GM19468 (cell line): ENCODE results near the gene TRAPPC14.
"Not testable (repeated sequence)": the region's sequence is repeated elsewhere in the genome, so short reads cannot be mapped to it uniquely, and the experiment has no call there.

Source experiments
- ATAC-seq: cut with Tn5 transposase; IDR thresholded peaks from one replicate; pipeline ENCODE4 v1.9.1; 2021; ENCODE audit warnings: mild to moderate bottlenecking, moderate library complexity, moderate number of reproducible peaks; ENCODE audit not compliant: unreplicated experiment; ENCODE audit errors: extremely low read depth

TRAPPC14 gene

DNA sequence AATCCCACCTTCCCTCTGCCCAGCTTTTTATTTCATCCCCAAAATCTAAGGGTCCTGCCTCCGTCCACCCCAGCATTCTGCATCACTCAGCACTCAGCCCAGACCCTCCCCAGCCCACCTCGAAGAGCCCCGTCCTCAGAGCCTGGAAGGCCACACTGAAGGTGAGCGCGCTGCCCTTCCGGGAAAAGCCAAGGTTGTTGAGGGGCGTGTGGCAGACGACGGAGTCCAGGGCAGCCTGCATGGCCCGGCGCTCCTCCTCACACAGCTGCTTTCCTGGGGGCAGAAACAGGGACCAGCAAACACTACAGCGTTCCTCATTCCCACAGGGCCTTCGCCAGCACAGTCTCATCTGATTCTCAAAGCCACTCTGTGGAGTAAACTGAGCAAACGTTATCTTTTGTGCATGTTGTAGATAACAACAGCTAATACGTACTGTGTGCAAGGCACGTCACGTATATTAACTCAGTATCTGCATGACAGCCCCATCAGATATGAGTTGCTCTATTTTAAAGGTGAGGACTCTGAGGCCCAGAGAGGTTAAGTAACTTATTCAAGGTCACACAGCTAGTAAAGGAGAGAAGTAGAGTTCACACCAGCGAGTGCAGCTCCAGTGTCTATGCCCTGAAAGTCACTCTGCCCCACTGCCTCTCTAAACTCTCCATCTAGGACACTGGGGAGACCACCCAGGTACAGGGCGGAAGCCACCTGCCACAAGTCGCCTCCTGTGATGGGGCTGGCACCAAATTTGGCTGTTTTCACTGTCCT is 2.8 kb downstream of the TRAPPC14 start:
- ATAC-seq: no peak

DNA sequence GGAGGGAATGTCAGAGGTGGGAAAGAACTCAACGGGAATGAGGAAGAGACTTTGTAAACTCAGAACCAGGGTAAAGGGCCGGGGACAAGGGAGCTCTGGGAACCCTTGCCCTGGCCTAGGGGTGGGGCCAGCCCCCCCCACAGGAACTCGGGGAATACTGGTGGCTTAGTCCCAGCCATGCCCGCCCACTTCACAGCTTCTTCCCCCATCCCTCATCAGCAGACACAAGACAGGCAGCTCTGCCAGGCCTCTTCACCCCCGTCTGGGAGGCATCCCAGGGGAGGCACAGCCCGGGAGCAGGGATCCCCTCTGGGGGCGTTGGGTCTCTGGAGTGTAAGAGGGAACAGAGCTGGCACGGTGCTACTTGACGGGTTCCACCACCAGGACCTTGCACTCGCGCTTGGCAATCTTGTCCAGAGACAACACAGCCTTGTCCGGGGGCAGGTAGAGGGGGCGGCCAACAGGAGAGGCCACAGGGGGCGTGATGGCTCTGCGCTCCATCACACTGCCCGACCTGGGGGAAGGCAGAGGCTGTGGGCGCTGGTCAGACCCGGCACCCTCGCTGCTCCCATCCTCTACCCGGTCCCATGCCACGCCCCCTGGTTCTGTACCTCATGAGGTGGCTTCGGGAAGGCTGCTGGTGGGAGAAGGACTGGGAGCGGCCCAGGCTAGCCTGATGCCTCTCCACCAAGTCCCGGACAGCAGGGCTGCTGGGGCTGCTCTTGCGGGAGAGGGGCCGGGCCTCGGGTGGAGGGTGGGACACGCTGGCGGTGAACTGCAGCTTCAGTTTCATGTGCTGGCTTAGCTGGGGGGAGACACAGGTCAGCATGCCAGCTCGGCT is 3.7 kb downstream of the TRAPPC14 start:
- no peak for ATAC-seq

DNA sequence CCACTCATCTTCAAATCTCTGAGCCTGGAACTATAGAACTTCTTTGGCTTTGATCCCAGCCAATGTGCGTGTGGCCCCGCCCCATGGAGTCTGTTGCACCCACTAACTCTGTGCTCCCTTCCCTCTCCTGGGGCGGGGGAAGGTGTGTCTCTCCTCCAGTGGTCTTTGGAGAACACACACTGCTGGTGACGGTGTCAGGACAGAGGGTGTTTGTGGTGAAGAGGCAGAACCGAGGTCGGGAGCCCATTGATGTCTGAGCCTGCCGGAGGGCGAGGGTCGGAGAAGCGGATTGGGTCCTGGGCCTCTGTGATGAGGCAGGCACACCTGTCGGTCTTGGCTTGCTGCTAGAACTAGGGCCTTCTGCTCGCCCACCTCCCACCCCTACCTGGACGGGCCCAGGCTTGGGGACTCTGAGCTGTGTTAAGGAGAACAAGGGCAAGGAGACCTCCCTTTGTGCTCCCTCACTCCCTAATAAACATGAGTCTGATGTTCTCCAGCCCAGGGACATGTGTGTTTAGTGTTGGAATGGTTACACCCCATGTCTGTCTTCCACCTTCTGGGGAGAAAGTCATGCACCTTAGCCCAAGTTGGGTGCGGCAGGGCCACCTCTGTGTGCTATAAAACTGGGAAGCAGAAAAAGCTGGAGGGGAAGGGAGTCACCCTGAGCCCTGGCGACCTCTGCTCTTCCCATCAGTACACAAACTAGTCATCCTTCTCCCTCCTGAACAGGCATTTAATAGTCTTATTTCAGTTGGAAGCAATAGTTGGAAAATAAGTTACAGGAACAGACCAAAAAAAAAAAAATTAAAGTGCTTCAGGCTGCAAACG is 4.6 kb downstream of the TRAPPC14 start:
- no peak for ATAC-seq

DNA sequence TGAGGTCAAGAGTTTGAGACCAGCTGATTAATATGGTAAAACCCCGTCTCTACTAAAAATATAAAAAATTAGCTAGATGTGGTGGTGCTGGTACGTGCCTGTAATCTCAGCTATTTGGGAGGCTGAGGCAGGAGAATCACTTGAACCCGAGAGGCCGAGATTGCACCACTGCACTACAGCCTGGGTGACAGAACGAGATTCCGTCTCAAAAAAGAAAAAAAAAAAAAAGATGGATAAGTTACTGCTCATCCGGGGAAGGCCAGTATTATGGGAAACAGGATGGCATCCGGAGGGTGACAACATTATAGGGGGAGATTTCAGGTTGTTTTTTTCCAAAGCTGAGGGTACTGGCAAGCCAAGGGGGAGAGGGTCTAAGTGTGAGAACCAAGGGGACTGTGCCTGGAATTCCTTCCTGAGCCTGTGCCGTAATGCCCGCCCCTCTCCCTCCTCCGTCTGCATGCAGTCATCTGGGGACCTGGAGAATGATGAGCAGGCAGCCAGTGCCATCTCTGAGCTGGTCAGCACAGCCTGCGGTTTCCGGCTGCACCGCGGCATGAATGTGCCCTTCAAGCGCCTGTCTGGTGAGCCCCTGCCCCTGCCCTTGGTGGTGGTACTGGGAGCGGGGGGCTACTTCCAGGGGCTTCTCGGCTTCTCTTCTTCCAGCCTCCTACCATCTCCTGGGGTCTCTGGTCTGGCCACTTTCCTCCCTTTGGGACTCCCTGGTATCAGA is 5.4 kb downstream of the TRAPPC14 start:
- ATAC-seq: no peak

DNA sequence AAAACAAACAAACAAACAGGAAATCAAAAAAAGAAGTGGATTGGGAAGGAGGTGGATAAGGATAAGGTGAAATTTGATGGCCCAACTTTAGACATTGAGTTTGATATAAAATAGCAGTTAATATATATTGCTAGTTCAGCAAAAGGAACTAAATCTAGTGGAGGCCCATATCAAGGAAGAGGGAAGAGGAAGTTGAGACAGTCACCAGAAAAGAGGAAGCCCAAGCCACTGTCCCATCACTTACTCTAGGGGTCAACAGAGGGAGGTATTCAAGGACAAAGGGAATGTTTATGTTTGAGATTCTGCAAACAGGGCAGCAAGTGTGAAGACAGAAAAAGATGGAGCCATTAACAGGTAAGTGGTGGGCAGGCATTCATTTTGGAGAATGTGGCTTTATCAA is 6.1 kb downstream of the TRAPPC14 start:
- ATAC-seq: no peak

DNA sequence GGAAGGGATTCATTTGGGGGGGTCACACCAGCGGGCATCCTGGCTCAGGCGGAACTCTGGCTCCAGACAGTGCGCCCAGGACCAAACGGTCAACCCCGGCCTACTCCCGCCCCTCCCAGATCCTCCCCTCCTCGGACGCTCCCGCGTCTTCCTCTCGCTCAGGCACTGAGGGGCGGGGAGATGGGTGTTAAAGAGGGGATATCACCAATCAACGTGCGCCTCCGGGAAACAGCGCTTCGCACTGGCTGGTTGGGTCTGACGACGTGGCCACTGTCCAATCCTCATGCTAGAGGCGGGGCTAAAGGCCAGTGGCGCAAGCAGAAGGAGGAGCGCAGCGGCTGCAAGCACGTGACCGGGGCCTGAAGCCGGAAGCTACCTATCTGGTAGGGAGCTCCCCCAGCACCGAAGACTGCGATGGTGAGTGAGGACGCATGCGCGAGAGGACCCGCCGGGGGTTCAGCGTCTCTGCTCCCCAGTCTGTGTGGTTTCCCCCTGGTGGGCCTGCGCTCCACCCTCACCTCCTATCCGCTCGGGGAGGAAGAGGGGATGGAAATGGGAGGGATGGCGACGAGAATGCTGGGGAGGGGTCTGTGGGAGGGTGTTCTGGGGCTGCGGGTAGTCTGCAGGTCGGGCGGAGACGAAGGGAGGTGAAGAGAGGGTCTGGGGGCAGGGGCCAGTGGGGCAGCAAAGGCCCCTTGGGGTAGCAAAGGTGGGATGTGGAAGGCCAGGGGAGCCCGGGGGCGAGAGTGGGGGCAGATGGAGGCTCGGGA is 9.8 kb downstream of the TRAPPC14 start, which contains the start of gene LAMTOR4:
Gene LAMTOR4 (plus strand): TSS at position 360 of the 770 bp plus-strand sequence. CDS start 55 bp downstream, at position 415.
- ATAC-seq: peak; percentile 96

DNA sequence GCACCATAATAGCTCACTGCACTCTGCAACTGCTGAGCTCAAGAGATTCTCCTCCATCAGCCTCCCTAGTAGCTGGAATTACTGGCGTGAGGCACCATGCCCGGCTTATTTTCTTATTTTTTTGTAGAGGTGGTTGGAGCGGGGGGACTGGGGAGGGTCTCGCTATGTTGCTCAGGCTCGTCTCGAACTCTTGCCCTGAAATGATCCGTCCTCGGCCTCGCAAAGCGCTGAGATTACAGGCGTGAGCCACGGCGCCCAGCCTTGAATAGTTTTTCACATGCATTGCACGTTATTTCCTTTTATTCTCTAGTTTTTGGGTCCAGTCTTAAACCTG is 10.3 kb downstream of the TRAPPC14 start:
- ATAC-seq: no peak

DNA sequence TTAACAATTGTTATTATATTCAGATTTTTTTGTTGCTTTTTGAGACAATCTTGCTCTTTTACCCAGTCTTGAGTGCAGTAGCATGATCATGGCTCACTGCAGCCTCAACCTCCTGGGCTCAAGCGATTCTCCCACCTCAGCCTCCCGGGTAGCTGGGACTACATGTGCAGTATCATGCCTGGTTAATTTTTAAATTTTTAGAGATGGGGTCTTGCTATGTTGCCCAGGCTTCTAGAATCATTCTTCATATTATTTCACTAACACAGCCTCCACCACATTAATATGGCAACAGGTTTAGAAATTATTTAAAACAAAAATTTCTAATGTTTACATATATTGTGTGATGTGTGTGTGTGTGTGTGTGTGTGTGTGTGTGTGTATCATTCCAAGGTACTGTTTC is 11.2 kb downstream of the TRAPPC14 start:
- no peak for ATAC-seq

DNA sequence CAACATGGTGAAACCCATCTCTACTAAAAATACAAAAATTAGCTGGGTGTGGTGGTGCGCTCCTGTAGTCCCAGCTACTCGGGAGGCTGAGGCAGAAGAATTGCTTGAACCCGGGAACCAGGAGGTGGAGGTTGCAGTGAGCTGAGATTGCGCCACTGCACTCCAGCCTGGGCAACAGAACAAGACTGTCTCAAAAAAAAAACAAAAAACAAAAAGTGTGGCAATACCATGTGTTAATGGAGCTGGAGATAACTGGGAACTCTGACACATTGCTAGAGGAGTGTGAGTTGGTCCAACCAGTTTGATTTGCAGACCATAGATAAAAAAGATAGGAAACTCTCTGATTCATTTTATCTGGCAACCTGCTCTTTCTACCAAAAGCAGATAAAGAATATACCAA is 12.2 kb downstream of the TRAPPC14 start:
- not testable (repeated sequence) for ATAC-seq

DNA sequence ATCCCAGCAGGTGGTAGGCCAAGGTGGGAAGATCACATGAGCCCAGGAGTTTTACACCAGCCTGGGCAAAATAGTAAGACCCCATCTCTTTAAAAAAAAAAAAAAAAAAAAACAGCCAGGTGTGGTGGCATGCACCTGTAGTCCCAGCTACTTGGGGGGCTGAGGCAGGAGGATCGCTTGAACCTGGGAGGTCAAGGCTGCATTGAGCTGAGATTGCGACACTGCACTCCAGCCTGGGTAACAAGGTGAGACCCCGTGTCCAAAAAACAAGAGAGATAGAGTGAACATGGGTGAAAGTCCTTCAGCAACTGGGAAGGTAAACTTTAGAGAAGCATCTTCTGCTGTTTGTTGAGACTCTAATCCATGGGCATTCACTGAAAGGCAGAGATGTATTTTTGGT is 16.1 kb downstream of the TRAPPC14 start:
- ATAC-seq: no peak

DNA sequence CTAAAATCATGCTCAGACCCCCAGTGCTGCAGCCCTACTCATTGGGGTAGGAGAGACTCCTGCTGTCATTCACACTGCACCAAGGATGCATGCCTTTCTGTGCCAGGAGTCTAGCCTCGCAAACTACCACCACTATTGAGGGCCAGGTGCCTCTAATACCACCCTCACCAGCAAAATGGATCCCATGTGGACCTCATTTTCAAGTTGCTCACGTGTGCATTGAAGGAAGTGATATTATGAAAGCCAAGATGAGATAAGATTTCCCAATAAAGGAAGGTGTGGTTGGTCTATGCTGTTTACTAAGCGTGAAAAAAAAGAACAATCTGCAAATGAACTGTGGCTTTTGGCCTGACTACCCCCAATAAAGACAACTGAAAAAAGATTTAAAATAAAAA is 17.0 kb downstream of the TRAPPC14 start:
- no peak for ATAC-seq

DNA sequence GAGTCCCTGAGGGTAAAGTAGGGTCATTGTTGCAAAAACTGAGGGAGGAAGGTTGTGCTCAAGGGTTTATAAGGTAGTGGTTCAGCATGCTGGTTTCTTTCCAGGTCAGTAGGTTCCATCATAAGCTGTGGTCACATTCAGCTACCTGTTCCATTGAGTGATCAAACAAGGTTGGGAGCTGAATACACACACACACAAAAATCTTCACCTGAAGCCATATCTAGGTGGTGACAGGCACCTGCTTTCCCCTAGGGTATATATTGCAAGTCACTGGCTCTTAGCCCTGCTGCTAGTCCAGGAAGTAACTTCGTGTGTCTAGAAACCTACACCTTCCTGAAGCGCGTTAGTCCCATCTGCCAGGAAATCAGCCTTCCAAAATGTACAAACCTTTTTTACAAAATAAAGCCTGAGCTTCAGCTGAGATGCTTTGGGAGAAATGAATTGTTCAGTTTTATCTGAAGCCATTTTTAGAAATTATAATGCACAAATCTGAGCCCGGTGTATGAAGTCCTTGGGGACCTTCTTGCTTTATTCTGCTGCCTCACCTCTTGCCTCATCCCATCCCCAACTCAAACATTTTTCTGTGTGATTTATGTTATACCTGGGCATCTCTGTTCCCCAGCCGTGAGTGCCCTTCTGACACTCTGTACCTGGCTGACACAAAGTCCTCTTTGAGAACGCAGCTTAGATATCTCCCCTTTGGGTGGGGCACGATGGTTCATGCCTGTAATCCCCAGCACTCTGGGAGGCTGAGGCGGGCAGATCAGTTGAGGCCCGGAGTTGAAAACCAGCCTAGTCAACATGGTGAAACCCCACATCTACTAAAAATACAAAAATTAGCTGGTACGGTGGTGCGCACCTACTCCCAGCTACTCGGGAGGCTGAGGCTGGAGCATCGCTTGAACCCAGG is 20.4 kb downstream of the TRAPPC14 start:
- ATAC-seq: no peak

DNA sequence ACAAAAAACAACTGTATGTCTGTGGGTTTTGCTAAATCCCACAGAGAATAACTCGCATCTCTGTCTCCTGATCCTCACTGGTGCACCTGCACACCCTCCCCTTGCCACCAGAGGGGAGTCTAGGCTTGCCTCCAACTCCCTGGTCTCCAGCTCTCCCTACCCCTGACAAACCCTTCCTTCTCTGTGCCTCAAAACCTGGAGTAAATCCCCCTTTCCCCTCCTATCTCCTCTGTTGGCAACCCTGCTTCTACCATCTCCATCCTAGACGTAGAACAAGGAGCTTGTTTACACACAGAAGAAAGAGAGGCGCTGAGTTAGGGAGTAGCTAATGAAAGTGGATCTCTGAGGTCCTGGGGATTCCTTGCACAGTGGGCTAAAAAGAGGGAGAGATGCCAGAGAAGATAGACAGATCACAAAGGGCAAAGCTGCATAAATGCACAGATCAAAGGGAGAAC is 25.8 kb downstream of the TRAPPC14 start:
- no peak for ATAC-seq

DNA sequence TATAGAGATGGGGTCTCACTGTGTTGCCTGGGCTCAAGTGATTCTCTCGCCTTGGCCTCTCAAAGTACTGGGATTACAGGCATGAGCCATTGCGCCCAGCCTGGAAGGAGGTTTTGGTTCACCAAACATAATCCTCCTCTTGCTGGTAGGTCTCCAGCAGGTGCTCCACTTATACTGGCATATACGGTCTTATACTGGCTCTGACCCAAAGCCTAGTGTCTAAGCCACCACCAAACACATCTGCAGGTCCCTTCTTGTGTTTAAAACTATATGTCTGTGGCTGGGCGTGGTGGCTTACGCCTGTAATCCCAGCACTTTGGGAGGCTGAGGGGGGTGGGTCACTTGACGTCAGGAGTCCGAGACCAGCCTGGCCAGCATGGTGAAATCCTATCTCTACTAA is 26.4 kb downstream of the TRAPPC14 start:
- no peak for ATAC-seq

DNA sequence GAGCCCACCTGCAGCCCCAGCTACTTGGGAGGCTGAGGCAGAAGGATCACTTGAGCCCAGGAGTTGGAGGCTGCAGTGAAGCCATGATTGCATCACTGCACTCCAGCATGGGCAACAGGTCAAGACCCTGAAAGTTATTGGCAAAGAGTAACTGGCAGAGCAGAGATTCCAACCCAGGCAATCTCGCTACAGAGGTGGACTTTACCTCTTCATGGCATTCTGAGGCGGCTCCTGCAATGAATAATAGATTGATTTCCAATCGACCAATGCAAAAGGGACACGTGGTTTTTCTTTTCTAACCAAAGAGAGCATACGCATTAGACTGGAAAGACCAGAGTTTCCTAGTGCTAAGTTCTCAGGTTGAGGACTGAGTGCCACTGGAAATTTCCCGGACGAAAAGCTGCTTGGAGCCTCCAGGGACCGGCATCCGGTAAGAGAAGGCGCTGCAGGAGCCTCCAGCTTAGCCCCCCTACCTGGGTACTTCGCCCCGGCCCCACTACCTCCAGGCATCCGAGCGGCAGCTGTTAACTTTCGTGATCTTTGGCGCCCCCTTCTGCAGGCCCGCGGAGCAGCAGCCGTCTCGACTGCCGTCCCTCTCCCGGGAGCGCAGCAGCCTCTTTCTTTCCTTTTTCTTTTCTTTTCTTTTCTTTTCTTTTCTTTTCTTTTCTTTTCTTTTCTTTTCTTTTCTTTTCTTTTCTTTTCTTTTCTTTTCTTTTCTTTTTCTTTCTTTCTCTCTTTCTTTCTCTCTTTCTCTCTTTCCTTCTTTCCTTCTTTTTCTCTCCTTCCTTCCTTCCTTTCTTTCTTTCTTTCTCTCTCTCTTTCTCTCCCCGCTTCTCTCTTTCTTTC is 27.7 kb downstream of the TRAPPC14 start:
- ATAC-seq: no peak

DNA sequence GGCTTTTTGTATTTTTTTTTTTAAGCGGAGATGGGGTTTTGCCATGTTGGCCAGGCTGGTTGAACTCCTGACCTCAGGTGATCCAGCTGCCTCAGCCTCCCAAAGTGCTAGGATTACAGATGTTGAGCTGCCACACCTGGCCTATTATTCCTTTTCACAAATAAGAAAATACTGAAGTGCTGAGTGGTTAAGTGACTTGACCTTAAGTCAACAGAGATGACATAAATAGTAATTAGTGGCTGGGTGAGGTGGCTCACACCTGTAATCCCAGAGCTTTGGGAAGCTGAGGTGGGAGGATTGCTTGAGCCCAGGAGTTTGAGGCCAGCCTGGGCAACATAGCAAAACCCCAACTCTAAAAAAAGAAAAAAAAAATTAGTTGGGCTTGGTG is 28.3 kb downstream of the TRAPPC14 start:
- ATAC-seq: not testable (repeated sequence)

DNA sequence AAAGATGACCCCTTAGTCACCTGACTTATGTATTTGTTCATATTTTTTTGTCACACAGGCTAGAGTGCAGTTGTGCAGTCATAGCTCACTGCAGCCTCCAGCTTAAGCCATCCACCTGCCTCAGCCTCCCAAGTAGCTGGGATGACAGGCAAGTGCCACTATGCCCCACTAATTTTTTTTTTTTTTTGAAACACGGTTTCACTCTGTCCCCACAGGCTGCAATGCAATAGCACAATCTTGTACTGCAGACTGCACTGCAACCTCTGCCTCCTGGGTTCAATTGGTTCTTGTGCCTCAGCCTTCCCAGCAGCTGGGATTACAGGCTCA is 29.9 kb downstream of the TRAPPC14 start:
- no peak for ATAC-seq
